OCI-LY1 (cell line): ENCODE results near the gene PDE4D.

ENCODE experiments used
- EZH2 ChIP-seq: fragments of 200-600 bp; sonication (generic), shearing (Covaris generic); IDR thresholded peaks from 2 replicates; pipeline ENCODE4 v1.8.0; 2017; ENCODE audit warnings: borderline replicate concordance, mixed run types, mild to moderate bottlenecking, antibody characterized with exemption, low read length, moderate library complexity, mixed read lengths
- TF ChIP-seq, protein P1 (sequence below): fragments of 200-600 bp; sonication (generic), shearing (Covaris generic); IDR thresholded peaks from 2 replicates; pipeline ENCODE4 v1.5.1; 2017; ENCODE audit warnings: mild to moderate bottlenecking, antibody characterized with exemption, low read length, moderate library complexity, mixed read lengths

DNA sequence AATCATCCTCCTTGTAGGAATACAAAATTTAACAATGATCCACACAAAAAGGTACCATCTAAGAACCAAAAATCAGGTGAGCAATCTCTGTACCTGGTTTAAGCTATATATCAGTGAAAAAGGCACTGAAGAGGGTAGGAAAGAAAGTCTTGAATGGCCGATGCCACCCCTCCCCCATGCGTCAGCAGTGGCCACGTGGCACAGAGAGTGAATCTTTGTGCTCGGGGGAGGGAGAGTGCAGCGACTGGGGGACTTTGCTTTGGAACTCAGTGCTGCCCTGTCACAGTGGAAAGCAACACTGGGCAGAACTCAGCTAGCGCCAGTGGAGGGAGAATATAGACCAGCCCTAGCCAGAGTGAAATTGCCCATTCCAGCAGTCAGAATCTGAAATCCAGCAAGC, 28.3 kb upstream of the PDE4D start:
- TF ChIP-seq, protein P1, sequence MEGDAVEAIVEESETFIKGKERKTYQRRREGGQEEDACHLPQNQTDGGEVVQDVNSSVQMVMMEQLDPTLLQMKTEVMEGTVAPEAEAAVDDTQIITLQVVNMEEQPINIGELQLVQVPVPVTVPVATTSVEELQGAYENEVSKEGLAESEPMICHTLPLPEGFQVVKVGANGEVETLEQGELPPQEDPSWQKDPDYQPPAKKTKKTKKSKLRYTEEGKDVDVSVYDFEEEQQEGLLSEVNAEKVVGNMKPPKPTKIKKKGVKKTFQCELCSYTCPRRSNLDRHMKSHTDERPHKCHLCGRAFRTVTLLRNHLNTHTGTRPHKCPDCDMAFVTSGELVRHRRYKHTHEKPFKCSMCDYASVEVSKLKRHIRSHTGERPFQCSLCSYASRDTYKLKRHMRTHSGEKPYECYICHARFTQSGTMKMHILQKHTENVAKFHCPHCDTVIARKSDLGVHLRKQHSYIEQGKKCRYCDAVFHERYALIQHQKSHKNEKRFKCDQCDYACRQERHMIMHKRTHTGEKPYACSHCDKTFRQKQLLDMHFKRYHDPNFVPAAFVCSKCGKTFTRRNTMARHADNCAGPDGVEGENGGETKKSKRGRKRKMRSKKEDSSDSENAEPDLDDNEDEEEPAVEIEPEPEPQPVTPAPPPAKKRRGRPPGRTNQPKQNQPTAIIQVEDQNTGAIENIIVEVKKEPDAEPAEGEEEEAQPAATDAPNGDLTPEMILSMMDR: no peak
- no peak for TF ChIP-seq EZH2
